ENCODE measurements around the gene ERN1. TPM values are rescaled to one million over a fixed set of nuclear protein-coding genes. Genes with fewer than 3 reads are reported as not detected.

The ERN1 gene
- polyA plus RNA-seq, 3 donors: 11.0 to 27.5 (median 13.7) TPM

GRCh38 chr17:64126918-64127317, 3.0 kb downstream of the ERN1 start:
- Histone ChIP-seq H2AFZ (ENCODE audit: insufficient read depth, low read depth, low read length, poor library complexity, severe bottlenecking) (no peak overlapping the region), H3K4me1 (ENCODE audit: control insufficient read depth in 1 of 2, insufficient read depth in 2 of 2, low read length in 2 of 2) (peaks cover 40 to 47% of the 10 kb centered on the region in 2 donors), H3K9me3 (replicated peaks in 1 of 2; ENCODE audit: control insufficient read depth in 1 of 2, insufficient read depth in 1 of 2, low read length in 2 of 2) (no peaks in the 10 kb centered on the region), H3K36me3 (replicated peaks in 1 of 2; ENCODE audit: control insufficient read depth in 1 of 2, insufficient read depth in 2 of 2, low read length in 2 of 2) (peaks cover 0 to 11% of the 10 kb centered on the region in 2 donors), H4K20me1 (ENCODE audit: insufficient read depth, low read length) (peaks cover 67% of the 10 kb centered on the region), H3K79me2 (ENCODE audit: insufficient read depth, low read length) (peaks cover 78% of the 10 kb centered on the region), H3K27ac (ENCODE audit: low read depth in 1 of 2, low read length in 2 of 2) (no peak overlapping the region), H3K27me3 (ENCODE audit: control insufficient read depth in 2 of 2, insufficient read depth in 2 of 2, low read length in 2 of 2) (no peaks in the 10 kb centered on the region), H3K9ac (ENCODE audit: insufficient read depth, low read length, poor library complexity, severe bottlenecking) (no peak overlapping the region), H3K4me2 (replicated peaks; ENCODE audit: extremely low read depth, low read length, poor library complexity, severe bottlenecking) (no peak overlapping the region), H3K4me3 (replicated peaks in 1 of 3; ENCODE audit: low read depth in 2 of 3, low read length in 3 of 3) (no peak overlapping the region)
- H3K4me3 Mint-ChIP-seq: peak overlapping the region in 1 of 2 donors; percentile 53
- H3K4me1 Mint-ChIP-seq: peaks cover 47% of the 10 kb centered on the region
- no peaks in the 10 kb centered on the region for H3K27me3 Mint-ChIP-seq (ENCODE audit: low read depth in 3 of 3)
- intact Hi-C loops (cut with micrococcal nuclease): no loop called here
- no peak for TF ChIP-seq CTCF (IDR thresholded peaks at IDR 0.05)
- no peak overlapping the region for H3K27ac Mint-ChIP-seq
- H3K36me3 Mint-ChIP-seq: peaks cover 24 to 27% of the 10 kb centered on the region in 2 donors
- peaks cover 0 to 4% (median 0%) of the 10 kb centered on the region in 7 donors for H3K9me3 Mint-ChIP-seq
- WGBS (ENCODE audit: insufficient coverage): no CpG with 5 or more reads among the region's 1 CpG
- DNase-seq: no peak

- WGBS (ENCODE audit: insufficient coverage): no CpG with 5 or more reads among the region's 3 CpGs
- Histone ChIP-seq H3K4me1 (ENCODE audit: control insufficient read depth in 1 of 2, insufficient read depth in 2 of 2, low read length in 2 of 2) (peaks cover 36 to 47% of the 10 kb centered on the region in 2 donors), H4K20me1 (ENCODE audit: insufficient read depth, low read length) (peaks cover 75% of the 10 kb centered on the region), H3K79me2 (ENCODE audit: insufficient read depth, low read length) (peaks cover 87% of the 10 kb centered on the region), H3K9me3 (replicated peaks in 1 of 2; ENCODE audit: control insufficient read depth in 1 of 2, insufficient read depth in 1 of 2, low read length in 2 of 2) (no peaks in the 10 kb centered on the region), H3K4me2 (replicated peaks; ENCODE audit: extremely low read depth, low read length, poor library complexity, severe bottlenecking) (no peak overlapping the region), H2AFZ (ENCODE audit: insufficient read depth, low read depth, low read length, poor library complexity, severe bottlenecking) (no peak overlapping the region), H3K36me3 (replicated peaks in 1 of 2; ENCODE audit: control insufficient read depth in 1 of 2, insufficient read depth in 2 of 2, low read length in 2 of 2) (peaks cover 0 to 11% of the 10 kb centered on the region in 2 donors), H3K27ac (ENCODE audit: low read depth in 1 of 2, low read length in 2 of 2) (no peak overlapping the region), H3K9ac (ENCODE audit: insufficient read depth, low read length, poor library complexity, severe bottlenecking) (no peak overlapping the region), H3K27me3 (ENCODE audit: control insufficient read depth in 2 of 2, insufficient read depth in 2 of 2, low read length in 2 of 2) (no peaks in the 10 kb centered on the region), H3K4me3 (replicated peaks in 1 of 3; ENCODE audit: low read depth in 2 of 3, low read length in 3 of 3) (no peak overlapping the region)
- no peak overlapping the region for H3K4me3 Mint-ChIP-seq
- H3K27ac Mint-ChIP-seq: peak overlapping the region in 1 of 7 donors; percentile 6
- TF ChIP-seq CTCF (IDR thresholded peaks at IDR 0.05): no peak
- H3K9me3 Mint-ChIP-seq: peaks cover 0 to 4% (median 0%) of the 10 kb centered on the region in 7 donors
- peaks cover 48% of the 10 kb centered on the region for H3K4me1 Mint-ChIP-seq
- intact Hi-C loops (cut with micrococcal nuclease): no loop called here
- no peaks in the 10 kb centered on the region for H3K27me3 Mint-ChIP-seq (ENCODE audit: low read depth in 3 of 3)
- DNase-seq: no peak
- peaks cover 28 to 36% of the 10 kb centered on the region in 2 donors for H3K36me3 Mint-ChIP-seq
Measured at GRCh38 chr17:64125937-64126336, 4.0 kb downstream of the ERN1 start.
